Measurements from ENCODE around the gene PACSIN3.

The PACSIN3 gene

GRCh38 chr11:47225552-47226400 lies 39.5 kb upstream of the PACSIN3 start:
- H3K27ac ChIP-seq, result no peak overlapping the region
- no peak for TF ChIP-seq CTCF (conservative IDR thresholded peaks at IDR 0.05)
- TF ChIP-seq ZFX (IDR thresholded peaks at IDR 0.05), result no peak

- no peak overlapping the region for H3K27ac ChIP-seq
- TF ChIP-seq ZFX (IDR thresholded peaks at IDR 0.05), result no peak
- TF ChIP-seq CTCF (conservative IDR thresholded peaks at IDR 0.05), result no peak
These were observed 36.5 kb upstream of the PACSIN3 start for GRCh38 chr11:47222696-47223095.

GRCh38 chr11:47220401-47220821 lies 34.2 kb upstream of the PACSIN3 start:
- no peak for TF ChIP-seq CTCF (conservative IDR thresholded peaks at IDR 0.05)
- TF ChIP-seq ZFX (IDR thresholded peaks at IDR 0.05), result no peak
- no peak overlapping the region for H3K27ac ChIP-seq

GRCh38 chr11:47216121-47216798 lies 30.0 kb upstream of the PACSIN3 start:
- peak overlapping the region; percentile 94 for H3K27ac ChIP-seq
- no peak for TF ChIP-seq ZFX (IDR thresholded peaks at IDR 0.05)

GRCh38 chr11:47215366-47215910 lies 29.2 kb upstream of the PACSIN3 start:
- peak overlapping the region; percentile 94 for H3K27ac ChIP-seq
- no peak for TF ChIP-seq ZFX (IDR thresholded peaks at IDR 0.05)
- TF ChIP-seq CTCF (conservative IDR thresholded peaks at IDR 0.05), result no peak

- TF ChIP-seq CTCF (conservative IDR thresholded peaks at IDR 0.05) (no peak), ZFX (IDR thresholded peaks at IDR 0.05) (no peak)
- H3K27ac ChIP-seq, result peak overlapping the region; percentile 94
These were observed 27.8 kb upstream of the PACSIN3 start for GRCh38 chr11:47213950-47214565.

GRCh38 chr11:47212938-47213337 lies 26.7 kb upstream of the PACSIN3 start:
- TF ChIP-seq ZFX (IDR thresholded peaks at IDR 0.05) (no peak), CTCF (conservative IDR thresholded peaks at IDR 0.05) (no peak)
- H3K27ac ChIP-seq, result peak overlapping the region; percentile 94
